H1 (cell line): ENCODE results near the gene CCT5. TPM values are rescaled to one million over a fixed set of nuclear protein-coding genes. Genes with fewer than 3 reads are reported as not detected.
A peak's percentile ranks its signal among the peaks of the same experiment; 100 is the strongest.

ENCODE experiments used
- CTCF ChIA-PET: fragments of 300-600 bp; sonication (Branson Sonifier 250); formaldehyde crosslinking; loops from one replicate; lab custom pipeline; 2021; ENCODE audit not compliant: partially characterized antibody; lab: Charles Lee
- POLR2A ChIA-PET: fragments of 300-600 bp; sonication (Branson Sonifier 250); formaldehyde crosslinking; loops from one replicate; lab custom pipeline; 2021; ENCODE audit warnings: inconsistent platforms; ENCODE audit not compliant: partially characterized antibody; lab: Charles Lee
- DNase-seq, 2 experiments: peaks; one replicate each; pipeline versions ENCODE4 v3.0.0 to v3.0.0-alpha.2; 2010 to 2022; ENCODE audit warnings: low spot score in 2 of 2, low read depth in 1 of 2, mixed read lengths in 1 of 2
- FAIRE-seq: peaks from 2 replicates; lab custom pipeline; 2011; peaks lifted over from hg19 to GRCh38; lab: Jason Lieb, UNC
- H2AFZ ChIP-seq: 2 replicates; pipeline ENCODE4 v1.8.1; 2012; ENCODE audit warnings: low read length, inconsistent platforms
- H2AK5ac ChIP-seq: 2 replicates; pipeline ENCODE4 v1.6.1; 2013; ENCODE audit warnings: low read depth, low read length
- H2BK120ac ChIP-seq: replicated peaks from 2 replicates; pipeline ENCODE3; 2013; ENCODE audit warnings: low read depth, low read length, inconsistent platforms
- H2BK12ac ChIP-seq: 2 replicates; pipeline ENCODE4 v1.6.1; 2013; ENCODE audit warnings: low read depth, low read length
- H2BK15ac ChIP-seq: 2 replicates; pipeline ENCODE4 v1.6.1; 2013; ENCODE audit warnings: low read length
- H2BK20ac ChIP-seq: 2 replicates; pipeline ENCODE4 v1.6.1; 2013; ENCODE audit warnings: low read length
- H2BK5ac ChIP-seq: 2 replicates; pipeline ENCODE4 v1.6.1; 2013; ENCODE audit warnings: low read depth, low read length
- H3K14ac ChIP-seq: 2 replicates; pipeline ENCODE4 v1.6.1; 2013; ENCODE audit warnings: inconsistent platforms; ENCODE audit not compliant: insufficient read length
- H3K18ac ChIP-seq: 2 replicates; pipeline ENCODE4 v1.6.1; 2013; ENCODE audit warnings: low read length; ENCODE audit errors: extremely low read depth
- H3K23ac ChIP-seq: 2 replicates; pipeline ENCODE4 v1.6.1; 2013; ENCODE audit warnings: inconsistent platforms; ENCODE audit not compliant: insufficient read length
- H3K23me2 ChIP-seq: 2 replicates; pipeline ENCODE4 v1.6.1; 2013; ENCODE audit warnings: low read depth, low read length
- H3K27ac ChIP-seq: 2 replicates; pipeline ENCODE4 v1.6.1; 2011; ENCODE audit warnings: low read depth, low read length, inconsistent platforms
- H3K27me3 ChIP-seq, 4 experiments: replicated peaks in 1 of 4; 1 replicate in 1 of 4; 2 replicates in 3 of 4; pipeline versions ENCODE4 v1.6.1 to v1.8.1; 2011 to 2013; ENCODE audit warnings: low read length in 3 of 4, mild to moderate bottlenecking in 3 of 4, inconsistent platforms in 2 of 4, mixed read lengths in 2 of 4, moderate library complexity in 1 of 4; ENCODE audit not compliant: control insufficient read depth in 3 of 4, insufficient read depth in 3 of 4; ENCODE audit errors: extremely low read depth in 1 of 4
- H3K36me3 ChIP-seq, 4 experiments: 2 replicates each; pipeline versions ENCODE4 v1.6.1 to v1.8.1; 2011 to 2013; ENCODE audit warnings: mild to moderate bottlenecking in 4 of 4, low read length in 3 of 4, moderate library complexity in 2 of 4, control low read depth in 1 of 4, inconsistent platforms in 1 of 4; ENCODE audit not compliant: insufficient read depth in 4 of 4, control insufficient read depth in 2 of 4
- H3K4ac ChIP-seq: replicated peaks from 2 replicates; pipeline ENCODE3; 2013; ENCODE audit warnings: low read length, low read depth, mixed read lengths, inconsistent platforms; ENCODE audit not compliant: insufficient read length
- H3K4me1 ChIP-seq, 4 experiments: replicated peaks in 1 of 4; 1 replicate in 1 of 4; 2 replicates in 3 of 4; pipeline versions ENCODE4 v1.6.1 to v1.8.1; 2011 to 2013; ENCODE audit warnings: low read length in 3 of 4, inconsistent platforms in 2 of 4, mixed read lengths in 1 of 4; ENCODE audit not compliant: insufficient read depth in 4 of 4, control insufficient read depth in 3 of 4
- H3K4me2 ChIP-seq, 2 experiments: 2 replicates each; pipeline versions ENCODE4 v1.6.1 to v1.8.1; 2011 to 2013; ENCODE audit warnings: low read depth in 2 of 2, low read length in 2 of 2, control low read depth in 1 of 2, inconsistent platforms in 1 of 2, mild to moderate bottlenecking in 1 of 2; ENCODE audit not compliant: insufficient read depth in 1 of 2
- H3K4me3 ChIP-seq, 4 experiments: fragments of 200-600, 300-600 bp in 1 of 4; sonication (generic), shearing (Covaris generic), sonication (Bioruptor Twin) in 1 of 4; 2 replicates each; pipeline versions ENCODE4 v1.5.1 to v1.8.1; 2011 to 2016; ENCODE audit warnings: low read length in 4 of 4, low read depth in 3 of 4, control low read depth in 2 of 4, inconsistent platforms in 2 of 4, mild to moderate bottlenecking in 2 of 4, mixed read lengths in 1 of 4, moderate library complexity in 1 of 4; ENCODE audit not compliant: insufficient read depth in 2 of 4; ENCODE audit errors: extremely low read depth in 1 of 4
- H3K56ac ChIP-seq: replicated peaks from 2 replicates; pipeline ENCODE3; 2013; ENCODE audit warnings: low read depth, mild to moderate bottlenecking, mixed read lengths, low read length, inconsistent platforms; ENCODE audit not compliant: insufficient read length
- H3K79me1 ChIP-seq: 2 replicates; pipeline ENCODE4 v1.6.1; 2013; ENCODE audit warnings: low read depth, low read length, control low read depth
- H3K79me2 ChIP-seq, 2 experiments: 2 replicates each; pipeline versions ENCODE4 v1.6.1 to v1.8.1; 2012 to 2013; ENCODE audit warnings: low read length in 2 of 2, mild to moderate bottlenecking in 2 of 2, inconsistent platforms in 1 of 2; ENCODE audit not compliant: insufficient read depth in 2 of 2, control insufficient read depth in 1 of 2
- H3K9ac ChIP-seq, 4 experiments: replicated peaks in 1 of 4; 1 replicate in 1 of 4; 2 replicates in 3 of 4; pipeline versions ENCODE4 v1.6.1 to v1.8.1; 2011 to 2013; ENCODE audit warnings: low read depth in 3 of 4, low read length in 3 of 4, control low read depth in 2 of 4, mild to moderate bottlenecking in 2 of 4, moderate library complexity in 2 of 4, inconsistent platforms in 1 of 4; ENCODE audit errors: extremely low read depth in 1 of 4
- H3K9me3 ChIP-seq, 2 experiments: 2 replicates each; pipeline versions ENCODE4 v1.6.1 to v1.8.1; 2012 to 2013; ENCODE audit warnings: mild to moderate bottlenecking in 2 of 2, moderate library complexity in 2 of 2, control low read depth in 1 of 2, inconsistent platforms in 1 of 2, low read depth in 1 of 2, low read length in 1 of 2, mixed read lengths in 1 of 2; ENCODE audit not compliant: insufficient read depth in 2 of 2
- H4K20me1 ChIP-seq, 2 experiments: replicated peaks in 1 of 2; 2 replicates each; pipeline versions ENCODE3 to v1.8.1; 2011 to 2013; ENCODE audit warnings: inconsistent platforms in 2 of 2, low read length in 2 of 2, mild to moderate bottlenecking in 1 of 2; ENCODE audit not compliant: insufficient read depth in 2 of 2, control insufficient read depth in 1 of 2
- H4K5ac ChIP-seq: 2 replicates; pipeline ENCODE4 v1.6.1; 2013; ENCODE audit warnings: low read length, low read depth, mixed read lengths, inconsistent platforms; ENCODE audit not compliant: insufficient read length
- H4K8ac ChIP-seq: 2 replicates; pipeline ENCODE4 v1.8.0; 2013; ENCODE audit warnings: mild to moderate bottlenecking, moderate library complexity, low read length, inconsistent platforms; ENCODE audit not compliant: insufficient read depth; ENCODE audit errors: extremely low read depth
- H4K91ac ChIP-seq: replicated peaks from 2 replicates; pipeline ENCODE3; 2013; ENCODE audit warnings: low read length, mixed read lengths, inconsistent platforms; ENCODE audit not compliant: insufficient read length
- KDM1A ChIP-seq: fragments of 200-600, 300-600 bp; sonication (generic); IDR thresholded peaks from 2 replicates; pipeline ENCODE4 v1.7.1; 2016; ENCODE audit warnings: mild to moderate bottlenecking, low read length, borderline replicate concordance
- POLR2AphosphoS5 ChIP-seq: IDR thresholded peaks from 2 replicates; pipeline ENCODE4 v1.6.1; 2011; ENCODE audit warnings: low read depth, low read length
- WGBS, 2 experiments: shearing (Covaris generic) in 1 of 2; methylation state at CpG; one replicate each; pipeline versions ENCODE4 v1.1.6 to v1.1.7; 2013 to 2015; ENCODE audit warnings: low lambda C conversion rate in 2 of 2, mixed read lengths in 2 of 2, inconsistent platforms in 1 of 2, low coverage in 1 of 2, missing lambda C conversion rate in 1 of 2; ENCODE audit not compliant: insufficient replicate concordance in 2 of 2, insufficient coverage in 1 of 2, insufficient read length in 1 of 2; ENCODE audit errors: extremely low coverage in 1 of 2, missing lambda C conversion rate in 1 of 2; 5-methylcytosine and 5-hydroxymethylcytosine counted together
- polyA plus RNA-seq, 7 experiments: library from polyadenylated mRNA; depleted of rRNA in 3 of 7; stranded (reverse) in 5 of 7; unstranded in 2 of 7; fragments of >200 nt in 5 of 7; fragments of 200-250 nt in 2 of 7; gene quantifications; 1 replicate in 5 of 7; 2 replicates in 1 of 7; 4 replicates in 1 of 7; pipeline versions ENCODE4 v1.2.1 to v1.2.3, GENCODE V29; 2011 to 2013; ENCODE audit warnings: missing spikeins in 2 of 7, mixed read lengths in 2 of 7
- total RNA-seq: library from RNA; stranded (reverse); fragmentation: NEBNext Ultra II Directional; extraction: Animal tissue kit (Norgen Biotek cat#: 25700); gene quantifications from 2 replicates; pipeline ENCODE4 v1.2.1, GENCODE V29; 2021

Gene CCT5
- total and polyA plus RNA-seq, 2 of the 8 experiments (the other 6 are each of a cell fraction or from before 2014, with no cell fraction given): 425 to 549 TPM

DNA sequence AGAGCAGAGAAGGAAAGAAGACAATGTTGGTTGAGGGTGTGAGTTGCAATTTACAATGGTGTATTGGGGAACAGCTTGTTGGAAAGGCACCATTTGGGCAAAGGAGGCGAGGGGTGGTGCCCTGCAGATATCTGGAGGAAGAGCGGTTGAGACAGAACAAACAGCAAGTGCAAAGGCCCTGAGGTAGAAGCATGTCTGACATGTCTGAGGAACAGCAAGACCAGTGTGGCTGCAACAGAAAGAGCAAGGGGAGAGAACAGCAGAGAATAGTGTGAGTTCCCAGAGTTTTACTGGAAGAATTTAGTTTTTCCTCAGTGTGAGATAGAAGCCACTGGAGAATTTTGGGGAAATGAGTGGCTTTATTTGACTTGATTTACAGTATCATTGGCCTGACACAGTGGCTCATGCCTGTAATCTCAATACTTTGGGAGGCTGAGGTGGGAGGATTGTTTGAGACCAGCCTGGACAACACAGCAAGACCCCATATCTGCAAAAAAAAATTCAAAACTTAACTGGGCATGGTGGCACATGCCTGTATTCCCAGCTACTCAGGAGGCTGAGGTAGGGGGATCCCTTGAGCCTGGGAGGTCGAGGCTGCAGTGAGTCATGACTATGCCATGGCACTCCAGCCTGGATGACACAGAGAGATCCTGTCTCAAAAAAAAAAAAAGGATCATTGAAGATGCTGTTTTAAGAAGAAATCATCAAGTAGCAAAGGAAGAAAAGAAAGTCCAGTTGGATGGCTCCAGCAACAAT is 44.0 kb downstream of the CCT5 start:
- Histone ChIP-seq H3K36me3 (no peaks in the 10 kb centered on the region), H3K56ac (no peak overlapping the region), H4K91ac (no peak overlapping the region), H3K79me1 (no peaks in the 10 kb centered on the region), H4K8ac (no peak overlapping the region), H3K9ac (no peak overlapping the region), H3K23ac (no peak overlapping the region), H3K27me3 (no peaks in the 10 kb centered on the region), H4K5ac (no peak overlapping the region), H2AK5ac (no peak overlapping the region), H3K4me2 (no peak overlapping the region), H3K4ac (no peak overlapping the region), H2AFZ (no peak overlapping the region), H3K27ac (no peak overlapping the region), H3K14ac (no peak overlapping the region), H2BK15ac (no peak overlapping the region), H3K23me2 (no peaks in the 10 kb centered on the region), H2BK120ac (no peak overlapping the region), H3K9me3 (no peaks in the 10 kb centered on the region), H3K79me2 (peaks cover 0 to 4% of the 10 kb centered on the region in 2 experiments; a peak in 1 of 4 replicates), H2BK5ac (no peak overlapping the region), H2BK12ac (no peak overlapping the region), H3K18ac (no peak overlapping the region), H3K4me3 (no peak overlapping the region), H3K4me1 (peaks cover 0 to 4% (median 0%) of the 10 kb centered on the region in 4 experiments; a peak in 1 of 7 replicates), H4K20me1 (no peaks in the 10 kb centered on the region), H2BK20ac (no peak overlapping the region)
- CTCF ChIA-PET: interaction anchor here (0.6 to 1.4 kb wide), 3 partner anchors 13 to 557 kb away, joined by 4 read pairs; no protein-coding TSS in a partner anchor
- DNase-seq (no peak), FAIRE-seq (no peak)
- WGBS, 2 experiments: 83% methylated on average over 3 of the region's 3 CpGs; no CpG with 5 or more reads in 1 of the 2 experiments
- POLR2A ChIA-PET: interaction anchor here (1.1 kb wide), 2 partner anchors 16 to 19 kb away, joined by 3 read pairs; no protein-coding TSS in a partner anchor
- TF ChIP-seq POLR2AphosphoS5: no peak
- peak; percentile 61; the same call in 1 of the 2 replicates for TF ChIP-seq KDM1A
